Gastroesophageal sphincter (tissue), 3 donors: ENCODE data around the gene TUBGCP5.

Experiments used
- CTCF ChIP-seq, 4 experiments: fragments of 200-600 bp in 2 of 4; fragments of 450-650 bp in 2 of 4; sonication (generic) in 1 of 4; IDR thresholded peaks; one replicate each; pipeline ENCODE4 v1.5.1; 2017 to 2019; ENCODE audit warnings: antibody characterized with exemption in 4 of 4, mild to moderate bottlenecking in 2 of 4, moderate library complexity in 2 of 4
- POLR2AphosphoS5 ChIP-seq: sonication (generic); formaldehyde crosslinking; IDR thresholded peaks from one replicate; pipeline ENCODE4 v1.6.1; 2017; ENCODE audit warnings: antibody characterized with exemption

GRCh38 chr15:23079766-23080165 lies 40.4 kb upstream of the TUBGCP5 start:
- TF ChIP-seq CTCF (IDR thresholded peaks at IDR 0.05), result no peak
- no peak for TF ChIP-seq POLR2AphosphoS5
